Lung (tissue), 12 donors: ENCODE results near the gene VEGFA. TPM values are rescaled to one million over a fixed set of nuclear protein-coding genes. Genes with fewer than 3 reads are reported as not detected.

Experiments used
- ATAC-seq: fragments of 200-7000 bp; cut with Tn5 transposase; one replicate; pipeline ENCODE4 v1.9.1; 2020; ENCODE audit warnings: moderate number of reproducible peaks; ENCODE audit not compliant: insufficient read depth, low FRiP score
- DNase-seq, 3 donors: peaks; one replicate each; pipeline ENCODE4 v3.0.0-alpha.2; 2013 to 2017
- H3K27ac ChIP-seq, 2 donors: one replicate each; pipeline ENCODE4 v1.5.1; 2013; ENCODE audit warnings: mild to moderate bottlenecking in 2 of 2, moderate library complexity in 2 of 2, control low read depth in 1 of 2, inconsistent platforms in 1 of 2, low read depth in 1 of 2, low read length in 1 of 2
- H3K27me3 ChIP-seq, 3 donors: one replicate each; pipeline ENCODE4 v1.5.1; 2013; ENCODE audit warnings: low read length in 2 of 3; ENCODE audit not compliant: control insufficient read depth in 3 of 3, insufficient read depth in 3 of 3
- H3K36me3 ChIP-seq, 4 donors: one replicate each; pipeline ENCODE4 v1.5.1; 2013; ENCODE audit warnings: low read length in 4 of 4, mild to moderate bottlenecking in 1 of 4, moderate library complexity in 1 of 4; ENCODE audit not compliant: control insufficient read depth in 4 of 4, insufficient read depth in 4 of 4
- H3K4me1 ChIP-seq, 5 donors: one replicate each; pipeline ENCODE4 v1.5.1; 2013; ENCODE audit warnings: low read length in 5 of 5, mild to moderate bottlenecking in 2 of 5, moderate library complexity in 1 of 5; ENCODE audit not compliant: control insufficient read depth in 5 of 5, insufficient read depth in 5 of 5
- H3K4me3 ChIP-seq: one replicate; pipeline ENCODE4 v1.5.1; 2013; ENCODE audit warnings: mild to moderate bottlenecking, control low read depth, moderate library complexity
- H3K9ac ChIP-seq, 2 donors: one replicate each; pipeline ENCODE4 v1.5.1; 2013; ENCODE audit warnings: low read length in 2 of 2, control low read depth in 1 of 2; ENCODE audit not compliant: insufficient read depth in 1 of 2
- H3K9me3 ChIP-seq, 4 donors: one replicate each; pipeline ENCODE4 v1.5.1; 2013; ENCODE audit warnings: low read length in 3 of 4, mild to moderate bottlenecking in 1 of 4, moderate library complexity in 1 of 4; ENCODE audit not compliant: control insufficient read depth in 4 of 4, insufficient read depth in 3 of 4
- CTCF ChIP-seq: IDR thresholded peaks from 2 replicates; pipeline ENCODE4 v1.5.1; 2012; ENCODE audit warnings: mild to moderate bottlenecking; ENCODE audit errors: control extremely low read depth, extremely low read depth
- WGBS, 2 donors: extraction: QIAGEN DNeasy Blood & Tissue Kit; methylation state at CpG; one replicate each; pipeline ENCODE4 v1.1.7; 2013; 5-methylcytosine and 5-hydroxymethylcytosine counted together
- polyA plus RNA-seq, 2 donors: library from polyadenylated mRNA; stranded (reverse); fragments of 200-250 nt; gene quantifications; one replicate each; pipeline ENCODE4 v1.2.1, GENCODE V29; 2013
- total RNA-seq, 2 donors: library from RNA; depleted of rRNA in 1 of 2; stranded (reverse); fragments of >200 nt in 1 of 2; gene quantifications; one replicate each; pipeline ENCODE4 v1.2.1, GENCODE V29; 2014 to 2021
- donor health status: control.
- donor health status: control.
- donor health status: Bipolar disorder and iron deficiency.
- donor health status: healthy.
- donor health status: DM: yes; HTN: yes; CAD: no.

The VEGFA gene
- total and polyA plus RNA-seq, 4 donors: 98.3 to 275 (median 140) TPM

DNA sequence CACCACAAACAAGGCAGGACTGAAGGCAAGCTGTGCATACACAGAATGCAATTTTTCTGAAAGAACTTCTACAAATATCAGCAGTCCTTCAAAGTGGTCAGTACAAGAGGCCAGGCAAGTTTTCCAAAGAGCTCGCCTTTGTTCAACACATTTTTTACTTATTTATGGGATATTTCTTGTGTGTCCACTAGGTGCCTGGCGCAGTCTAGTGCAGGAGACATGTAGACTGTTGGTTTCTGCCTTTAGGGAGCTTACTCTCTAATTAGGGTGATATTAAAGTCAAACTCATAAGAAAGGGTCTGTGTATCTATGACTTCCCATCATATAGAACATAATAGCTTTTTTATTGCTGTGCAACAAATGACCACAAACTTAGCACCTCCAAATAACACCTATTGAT is 21.2 kb upstream of the VEGFA start:
- peak in 1 of 3 donors; percentile 10 for DNase-seq
- no peaks in the 10 kb centered on the region for H3K9me3 ChIP-seq
- no peak overlapping the region for H3K27ac ChIP-seq
- peaks cover 0 to 44% (median 37%) of the 10 kb centered on the region in 5 donors for H3K4me1 ChIP-seq
- no peak for ATAC-seq
- H3K27me3 ChIP-seq: no peaks in the 10 kb centered on the region
- no peaks in the 10 kb centered on the region for H3K36me3 ChIP-seq
- WGBS, 2 donors: 95% methylated on average over 2 of the region's 2 CpGs
- H3K4me3 ChIP-seq: no peak overlapping the region
- TF ChIP-seq CTCF: no peak
- no peak overlapping the region for H3K9ac ChIP-seq

- Histone ChIP-seq H3K4me3 (no peak overlapping the region), H3K9me3 (no peaks in the 10 kb centered on the region), H3K36me3 (no peaks in the 10 kb centered on the region), H3K27me3 (no peaks in the 10 kb centered on the region), H3K27ac (no peak overlapping the region), H3K4me1 (peaks cover 0 to 37% (median 32%) of the 10 kb centered on the region in 5 donors), H3K9ac (no peak overlapping the region)
- no peak for ATAC-seq
- WGBS, 2 donors: 81 to 85% methylated on average over 2 of the region's 2 CpGs
- no peak for DNase-seq
- no peak for TF ChIP-seq CTCF
These were observed 20.6 kb upstream of the VEGFA start for GRCh38 chr6:43749461-43749860.

DNA sequence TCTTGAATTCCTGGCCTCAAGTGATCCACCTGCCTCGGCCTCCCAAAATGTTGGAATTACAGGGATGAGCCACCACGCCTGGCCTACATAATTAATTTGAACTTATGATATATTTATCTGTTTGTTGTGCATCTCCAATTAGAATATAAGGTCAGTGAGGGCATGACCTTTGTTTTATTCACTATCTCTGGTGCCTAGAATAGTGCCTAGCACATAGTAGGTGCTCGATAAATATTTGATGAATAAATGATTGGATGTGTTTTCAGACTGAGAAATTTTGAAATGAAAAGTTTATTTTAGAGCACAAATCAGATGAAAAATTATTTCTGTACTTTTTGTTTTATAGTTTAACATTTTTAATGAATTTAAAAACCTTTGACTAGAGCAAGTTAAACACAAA is 19.4 kb upstream of the VEGFA start:
- ATAC-seq (no peak), DNase-seq (no peak)
- 87 to 99% methylated on average over 3 of the region's 3 CpGs for WGBS, 2 donors
- H3K9me3 ChIP-seq: no peaks in the 10 kb centered on the region
- TF ChIP-seq CTCF: no peak
- no peak overlapping the region for H3K27ac ChIP-seq
- no peak overlapping the region for H3K9ac ChIP-seq
- no peak overlapping the region for H3K4me3 ChIP-seq
- peaks cover 0 to 26% (median 21%) of the 10 kb centered on the region in 5 donors for H3K4me1 ChIP-seq
- H3K36me3 ChIP-seq: no peaks in the 10 kb centered on the region
- H3K27me3 ChIP-seq: no peaks in the 10 kb centered on the region

GRCh38 chr6:43753570-43754183 is 16.3 kb upstream of the VEGFA start:
- peaks cover 0 to 8% (median 0%) of the 10 kb centered on the region in 5 donors for H3K4me1 ChIP-seq
- H3K27ac ChIP-seq: no peak overlapping the region
- no peak for DNase-seq
- ATAC-seq: no peak
- TF ChIP-seq CTCF: no peak
- H3K27me3 ChIP-seq: no peaks in the 10 kb centered on the region
- no peaks in the 10 kb centered on the region for H3K36me3 ChIP-seq
- H3K9ac ChIP-seq: no peak overlapping the region
- no peaks in the 10 kb centered on the region for H3K9me3 ChIP-seq
- 93 to 95% methylated on average over 3 of the region's 3 CpGs for WGBS, 2 donors
- H3K4me3 ChIP-seq: no peak overlapping the region
